Mesenchymal stem cell (in vitro differentiated cells and primary cell): ENCODE results near the gene PRAMEF9. TPM values are rescaled to one million over a fixed set of nuclear protein-coding genes. Genes with fewer than 3 reads are reported as not detected.
"Not testable (repeated sequence)": the region's sequence is repeated elsewhere in the genome, so short reads cannot be mapped to it uniquely, and the experiment has no call there.

Experiments
- DNase-seq: peaks from one replicate; pipeline ENCODE4 v3.0.0-alpha.2; 2013
- H2AFZ ChIP-seq: one replicate; pipeline ENCODE4 v1.6.1; 2013; ENCODE audit warnings: low read depth, mild to moderate bottlenecking, control low read depth, inconsistent platforms, low read length, moderate library complexity
- H2AK5ac ChIP-seq: 2 replicates; pipeline ENCODE4 v1.6.1; 2013; ENCODE audit warnings: low read length, moderate library complexity, mild to moderate bottlenecking, inconsistent platforms; ENCODE audit not compliant: severe bottlenecking
- H2BK120ac ChIP-seq: one replicate; pipeline ENCODE4 v1.6.1; 2013; ENCODE audit warnings: low read depth, mild to moderate bottlenecking, inconsistent platforms, low read length, moderate library complexity
- H2BK12ac ChIP-seq, 2 experiments: one replicate each; pipeline ENCODE4 v1.6.1; 2013; ENCODE audit warnings: inconsistent platforms in 2 of 2, low read length in 2 of 2, mild to moderate bottlenecking in 2 of 2, moderate library complexity in 2 of 2, control low read depth in 1 of 2
- H2BK15ac ChIP-seq: one replicate; pipeline ENCODE4 v1.6.1; 2013; ENCODE audit warnings: mild to moderate bottlenecking, low read depth, inconsistent platforms; ENCODE audit not compliant: poor library complexity, severe bottlenecking
- H2BK5ac ChIP-seq: 2 replicates; pipeline ENCODE4 v1.6.1; 2013; ENCODE audit warnings: low read depth, mild to moderate bottlenecking, low read length, control low read depth, inconsistent platforms; ENCODE audit not compliant: poor library complexity, severe bottlenecking
- H3K14ac ChIP-seq, 2 experiments: one replicate each; pipeline ENCODE4 v1.6.1; 2013; ENCODE audit warnings: inconsistent platforms in 2 of 2, low read length in 2 of 2, control low read depth in 1 of 2, mild to moderate bottlenecking in 1 of 2, moderate library complexity in 1 of 2
- H3K18ac ChIP-seq, 2 experiments: one replicate each; pipeline ENCODE4 v1.6.1; 2013; ENCODE audit warnings: inconsistent platforms in 2 of 2, low read length in 2 of 2, control low read depth in 1 of 2, low read depth in 1 of 2, mild to moderate bottlenecking in 1 of 2
- H3K23ac ChIP-seq, 2 experiments: one replicate each; pipeline ENCODE4 v1.6.1; 2013; ENCODE audit warnings: inconsistent platforms in 2 of 2, low read length in 2 of 2, mild to moderate bottlenecking in 2 of 2, moderate library complexity in 2 of 2, control low read depth in 1 of 2
- H3K27ac ChIP-seq: 2 replicates; pipeline ENCODE4 v1.5.1; 2013; ENCODE audit warnings: mild to moderate bottlenecking, moderate library complexity, low read length, control low read depth, inconsistent platforms; ENCODE audit not compliant: poor library complexity, severe bottlenecking
- H3K27me3 ChIP-seq, 2 experiments: 2 replicates each; pipeline versions ENCODE4 v1.6.1 to v1.7.0; 2013; ENCODE audit warnings: low read length in 2 of 2, mild to moderate bottlenecking in 2 of 2, moderate library complexity in 2 of 2, control low read depth in 1 of 2, inconsistent platforms in 1 of 2; ENCODE audit not compliant: control insufficient read depth in 1 of 2, insufficient read depth in 1 of 2
- H3K36me3 ChIP-seq, 2 experiments: 2 replicates each; pipeline versions ENCODE4 v1.6.1 to v1.7.0; 2013; ENCODE audit warnings: low read length in 2 of 2, control low read depth in 1 of 2, inconsistent platforms in 1 of 2, low read depth in 1 of 2, mild to moderate bottlenecking in 1 of 2; ENCODE audit not compliant: insufficient read depth in 2 of 2, control insufficient read depth in 1 of 2
- H3K4ac ChIP-seq, 2 experiments: one replicate each; pipeline ENCODE4 v1.6.1; 2013; ENCODE audit warnings: inconsistent platforms in 2 of 2, low read length in 2 of 2, mild to moderate bottlenecking in 2 of 2, moderate library complexity in 2 of 2, control low read depth in 1 of 2, low read depth in 1 of 2
- H3K4me1 ChIP-seq: 2 replicates; pipeline ENCODE4 v1.6.1; 2013; ENCODE audit warnings: low read depth, low read length, control low read depth; ENCODE audit not compliant: control insufficient read depth, insufficient read depth
- H3K4me2 ChIP-seq: 2 replicates; pipeline ENCODE4 v1.6.1; 2013; ENCODE audit warnings: low read length, mild to moderate bottlenecking, inconsistent platforms; ENCODE audit not compliant: poor library complexity, severe bottlenecking
- H3K4me3 ChIP-seq, 2 experiments: 2 replicates each; pipeline versions ENCODE4 v1.5.1 to v1.7.0; 2013; ENCODE audit warnings: low read length in 2 of 2, mild to moderate bottlenecking in 2 of 2, control low read depth in 1 of 2, low read depth in 1 of 2; ENCODE audit not compliant: insufficient read depth in 1 of 2
- H3K79me1 ChIP-seq: replicated peaks from 2 replicates; pipeline ENCODE4 v1.6.1; 2013; ENCODE audit warnings: mild to moderate bottlenecking, control low read depth, low read length, inconsistent platforms; ENCODE audit not compliant: poor library complexity, severe bottlenecking
- H3K9ac ChIP-seq: 2 replicates; pipeline ENCODE4 v1.7.0; 2013; ENCODE audit warnings: mild to moderate bottlenecking, low read length, moderate library complexity
- H3K9me3 ChIP-seq: 2 replicates; pipeline ENCODE4 v1.7.0; 2013; ENCODE audit warnings: mild to moderate bottlenecking, low read length; ENCODE audit not compliant: control insufficient read depth
- H4K8ac ChIP-seq: one replicate; pipeline ENCODE4 v1.6.1; 2013; ENCODE audit warnings: inconsistent platforms, mild to moderate bottlenecking, low read length, moderate library complexity
- H4K91ac ChIP-seq: one replicate; pipeline ENCODE4 v1.6.1; 2013; ENCODE audit warnings: mild to moderate bottlenecking, low read length, inconsistent platforms
- WGBS: methylation state at CpG from one replicate; pipeline ENCODE4 v1.1.7; 2013; ENCODE audit warnings: mixed read lengths; 5-methylcytosine and 5-hydroxymethylcytosine counted together
- polyA plus RNA-seq, 2 experiments: library from polyadenylated mRNA; stranded (reverse); fragments of 200-250 nt; gene quantifications; one replicate each; pipeline ENCODE4 v1.2.3, GENCODE V29; 2013

Gene PRAMEF9
- not detected for polyA plus RNA-seq (2013, experiment 1 of 2)
- not detected for polyA plus RNA-seq (2013, experiment 2 of 2)

DNA sequence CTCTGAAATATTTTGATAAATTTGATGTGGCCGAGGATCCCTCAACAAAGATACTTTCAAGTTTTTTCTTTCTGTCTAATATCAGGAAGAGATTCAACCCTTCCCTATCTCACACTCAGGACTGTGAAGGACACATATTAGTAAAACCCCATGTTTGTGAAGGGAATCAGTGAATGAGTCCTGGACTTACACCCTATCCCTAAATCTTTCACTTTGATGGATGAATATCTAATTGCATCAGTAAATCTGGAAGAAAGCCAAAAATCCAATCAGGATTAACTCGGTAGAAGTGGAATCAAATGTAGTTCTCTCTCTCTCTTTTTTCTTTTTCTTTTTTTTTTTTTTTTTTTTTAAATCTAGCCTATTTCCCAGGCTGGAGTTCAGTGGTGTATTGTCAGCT, at the start of gene PRAMEF9:
PRAMEF9 (plus strand) TSS at position 301 of the 400 bp plus-strand sequence. CDS start 3,433 bp downstream, outside the sequence.
- H2AFZ ChIP-seq, H3K36me3 ChIP-seq, DNase-seq, H3K4me2 ChIP-seq, H3K18ac ChIP-seq, H2AK5ac ChIP-seq, H2BK15ac ChIP-seq, H3K4me1 ChIP-seq, H2BK12ac ChIP-seq, H3K27me3 ChIP-seq, H4K91ac ChIP-seq, H3K4me3 ChIP-seq, H2BK120ac ChIP-seq, H3K9ac ChIP-seq, H3K23ac ChIP-seq, H4K8ac ChIP-seq, H3K4ac ChIP-seq, H2BK5ac ChIP-seq, H3K14ac ChIP-seq, H3K27ac ChIP-seq, H3K79me1 ChIP-seq, H3K9me3 ChIP-seq: not testable (repeated sequence)
- no CpG with 5 or more reads among the region's 2 CpGs for WGBS

- not testable (repeated sequence) for H3K9ac ChIP-seq, H3K4me3 ChIP-seq, H2BK15ac ChIP-seq, H4K91ac ChIP-seq, H3K9me3 ChIP-seq, H3K79me1 ChIP-seq, H3K27me3 ChIP-seq, H2BK120ac ChIP-seq, H4K8ac ChIP-seq, H3K14ac ChIP-seq, H3K4me1 ChIP-seq, H2AK5ac ChIP-seq, DNase-seq, H3K27ac ChIP-seq, H2AFZ ChIP-seq, H3K23ac ChIP-seq, H3K4me2 ChIP-seq, H3K18ac ChIP-seq, H2BK12ac ChIP-seq, H2BK5ac ChIP-seq, H3K4ac ChIP-seq, H3K36me3 ChIP-seq
- WGBS, result no CpG with 5 or more reads among the region's 5 CpGs
Observed at GRCh38 chr1:13155909-13156308, 15.7 kb upstream of the PRAMEF9 start, which contains the start of gene PRAMEF26. Gene PRAMEF26, minus strand, starts transcription at chr1:13156009. Its CDS starts 2,914 bp downstream, at chr1:13153095.

DNA sequence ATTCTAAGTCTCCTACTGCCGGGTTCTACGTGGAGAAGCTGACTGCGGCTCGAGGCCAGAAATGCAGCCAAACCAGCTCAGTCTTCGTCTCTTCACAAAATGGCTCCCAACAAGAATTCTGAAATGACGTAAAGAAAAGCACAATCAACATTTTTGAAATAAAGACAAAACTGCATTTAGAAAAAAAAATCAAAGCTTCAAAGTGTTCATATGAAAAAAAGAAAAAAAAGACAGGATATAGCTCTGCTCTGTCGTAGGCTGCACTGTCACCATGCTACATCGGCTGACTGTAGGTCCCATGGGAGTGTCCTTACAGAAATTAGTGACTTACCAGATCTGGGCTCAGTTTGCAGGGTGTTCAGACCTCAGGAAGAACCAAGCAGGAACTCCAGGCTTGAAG, 6.1 kb upstream of the PRAMEF9 start, which contains the start of gene HNRNPCL4:
HNRNPCL4 (minus strand) TSS at position 101 of the 400 bp plus-strand sequence. CDS start 164 bp downstream, outside the sequence.
- H2AK5ac ChIP-seq, H2BK120ac ChIP-seq, H3K14ac ChIP-seq, H4K8ac ChIP-seq, H3K36me3 ChIP-seq, H3K9ac ChIP-seq, DNase-seq, H3K4me3 ChIP-seq, H2BK5ac ChIP-seq, H3K4me2 ChIP-seq, H2BK12ac ChIP-seq, H3K79me1 ChIP-seq, H3K4me1 ChIP-seq, H3K23ac ChIP-seq, H2AFZ ChIP-seq, H3K27me3 ChIP-seq, H3K27ac ChIP-seq, H2BK15ac ChIP-seq, H3K4ac ChIP-seq, H3K18ac ChIP-seq, H4K91ac ChIP-seq, H3K9me3 ChIP-seq: not testable (repeated sequence)
- WGBS, result no CpG with 5 or more reads among the region's 8 CpGs

GRCh38 chr1:13201309-13201708, 29.7 kb downstream of the PRAMEF9 start, which contains the start of gene PRAMEF13:
Gene PRAMEF13, minus strand, starts transcription at chr1:13201409. Its CDS starts 1,820 bp downstream, at chr1:13199589.
- not testable (repeated sequence) for H2BK15ac ChIP-seq, H2AK5ac ChIP-seq

More at GRCh38 chr1:13201309-13201708, 29.7 kb downstream of the PRAMEF9 start, which contains the start of gene PRAMEF13:
- not testable (repeated sequence) for H3K9me3 ChIP-seq, H2AFZ ChIP-seq, H3K4ac ChIP-seq, H3K4me1 ChIP-seq, H4K91ac ChIP-seq, H3K14ac ChIP-seq, H3K23ac ChIP-seq, H3K18ac ChIP-seq, H3K79me1 ChIP-seq, H3K9ac ChIP-seq, H2BK120ac ChIP-seq, H3K27me3 ChIP-seq, H2BK12ac ChIP-seq, H3K4me3 ChIP-seq, H2BK5ac ChIP-seq, DNase-seq, H3K36me3 ChIP-seq, H3K4me2 ChIP-seq, H4K8ac ChIP-seq, H3K27ac ChIP-seq
- WGBS, result no CpG with 5 or more reads among the region's 5 CpGs
